Measurements from ENCODE around the gene TXNL1. TPM values are rescaled to one million over a fixed set of nuclear protein-coding genes. Genes with fewer than 3 reads are reported as not detected.

TXNL1 gene
- total and polyA plus RNA-seq, 2 of the 8 experiments (the other 6 are each of a cell fraction or from before 2014, with no cell fraction given): 35.1 to 85.8 TPM

GRCh38 chr18:56606618-56607017, 31.8 kb downstream of the TXNL1 start:
- Histone ChIP-seq H3K14ac (ENCODE audit: insufficient read length) (no peak overlapping the region), H3K79me2 (ENCODE audit: control insufficient read depth in 1 of 2, insufficient read depth in 2 of 2, low read length in 2 of 2) (no peaks in the 10 kb centered on the region), H3K18ac (ENCODE audit: extremely low read depth, low read length) (no peak overlapping the region), H3K56ac (replicated peaks; ENCODE audit: insufficient read length, low read depth, low read length) (no peak overlapping the region), H3K4ac (replicated peaks; ENCODE audit: insufficient read length, low read depth, low read length) (no peak overlapping the region), H4K20me1 (replicated peaks in 1 of 2; ENCODE audit: control insufficient read depth in 1 of 2, insufficient read depth in 2 of 2, low read length in 2 of 2) (no peaks in the 10 kb centered on the region), H3K4me3 (ENCODE audit: extremely low read depth in 1 of 4, insufficient read depth in 2 of 4, low read depth in 3 of 4, low read length in 4 of 4) (no peak overlapping the region), H3K9me3 (ENCODE audit: insufficient read depth in 2 of 2, low read depth in 1 of 2, low read length in 1 of 2) (no peaks in the 10 kb centered on the region), H4K5ac (ENCODE audit: insufficient read length, low read depth, low read length) (no peak overlapping the region), H3K4me2 (ENCODE audit: insufficient read depth in 1 of 2, low read depth in 2 of 2, low read length in 2 of 2) (no peak overlapping the region), H3K27ac (ENCODE audit: low read depth, low read length) (no peak overlapping the region), H2BK20ac (ENCODE audit: low read length) (no peak overlapping the region), H2AK5ac (ENCODE audit: low read depth, low read length) (no peak overlapping the region), H3K9ac (replicated peaks in 1 of 4; ENCODE audit: extremely low read depth in 1 of 4, low read depth in 3 of 4, low read length in 3 of 4) (no peak overlapping the region), H2BK15ac (ENCODE audit: low read length) (no peak overlapping the region), H2BK12ac (ENCODE audit: low read depth, low read length) (no peak overlapping the region), H3K27me3 (replicated peaks in 1 of 4; ENCODE audit: control insufficient read depth in 3 of 4, extremely low read depth in 1 of 4, insufficient read depth in 3 of 4, low read length in 3 of 4) (no peaks in the 10 kb centered on the region), H3K23ac (ENCODE audit: insufficient read length) (no peak overlapping the region), H2BK5ac (ENCODE audit: low read depth, low read length) (no peak overlapping the region), H4K8ac (ENCODE audit: extremely low read depth, insufficient read depth, low read length) (no peak overlapping the region), H4K91ac (replicated peaks; ENCODE audit: insufficient read length, low read length) (no peak overlapping the region), H3K23me2 (ENCODE audit: low read depth, low read length) (no peaks in the 10 kb centered on the region), H3K79me1 (ENCODE audit: low read depth, low read length) (no peaks in the 10 kb centered on the region; the same call in 1 of the 2 replicates), H3K36me3 (ENCODE audit: control insufficient read depth in 2 of 4, insufficient read depth in 4 of 4, low read length in 3 of 4) (peaks cover 2 to 58% (median 18%) of the 10 kb centered on the region in 4 experiments; a peak in 5 of 8 replicates), H2BK120ac (replicated peaks; ENCODE audit: low read depth, low read length) (no peak overlapping the region), H2AFZ (ENCODE audit: low read length) (no peak overlapping the region), H3K4me1 (replicated peaks in 1 of 4; ENCODE audit: control insufficient read depth in 3 of 4, insufficient read depth in 4 of 4, low read length in 3 of 4) (no peaks in the 10 kb centered on the region)
- FAIRE-seq (no peak), DNase-seq (ENCODE audit: low read depth in 1 of 2, low spot score in 2 of 2) (no peak)
- POLR2A ChIA-PET (ENCODE audit: partially characterized antibody): interaction anchor here (1.2 kb wide), 1 partner anchor 9 kb away, joined by 3 read pairs; no protein-coding TSS in a partner anchor
- TF ChIP-seq RAD21 (IDR thresholded peaks at IDR 0.05 in 1 of 2, conservative IDR thresholded peaks at IDR 0.05 in 1 of 2; ENCODE audit: low read depth in 2 of 2, low read length in 2 of 2) (no peak), BCL11A (IDR thresholded peaks at IDR 0.05; ENCODE audit: low read depth in 2 of 2, low read length in 2 of 2) (no peak), EP300 (IDR thresholded peaks at IDR 0.05; ENCODE audit: borderline replicate concordance in 1 of 2, low read depth in 2 of 2, low read length in 2 of 2) (no peak), SAP30 (IDR thresholded peaks at IDR 0.05; ENCODE audit: insufficient read depth, insufficient replicate concordance, low read length) (no peak), POU5F1 (IDR thresholded peaks at IDR 0.05; ENCODE audit: low read depth, low read length) (no peak), TAF1 (IDR thresholded peaks at IDR 0.05; ENCODE audit: low read depth, low read length) (no peak), KDM5A (IDR thresholded peaks at IDR 0.05; ENCODE audit: low read length) (no peak)
- CTCF ChIA-PET (ENCODE audit: partially characterized antibody): interaction anchor here (0.6 kb wide), 2 partner anchors 16 to 41 kb away, joined by 3 read pairs; no protein-coding TSS in a partner anchor
- WGBS, 2 experiments (ENCODE audit: extremely low coverage in 1 of 2, insufficient coverage in 1 of 2, insufficient read length in 1 of 2, insufficient replicate concordance in 2 of 2, low coverage in 1 of 2, low lambda C conversion rate in 2 of 2, missing lambda C conversion rate in 1 of 2): 90% methylated on average over 2 of the region's 2 CpGs; no CpG with 5 or more reads in 1 of the 2 experiments

Measured in H1 (cell line).